Amniotic stem cell (primary cell): Measurements from ENCODE around the gene KCNJ11.

Experiments
- DNase-seq: peaks from one replicate; lab custom pipeline; 2025; lab: John Stamatoyannopoulos, UW

KCNJ11 gene

GRCh38 chr11:17366495-17366894 lies 22.0 kb downstream of the KCNJ11 start:
- DNase-seq, result no peak

- peak; percentile 58 for DNase-seq
These were observed 33.9 kb downstream of the KCNJ11 start for GRCh38 chr11:17354601-17354991.

GRCh38 chr11:17353821-17354600 lies 34.4 kb downstream of the KCNJ11 start:
- DNase-seq, result no peak

GRCh38 chr11:17352950-17353820 lies 35.3 kb downstream of the KCNJ11 start:
- peak; percentile 57 for DNase-seq

- DNase-seq, result peak; percentile 35
These were observed 36.8 kb downstream of the KCNJ11 start, which contains the start of gene NCR3LG1 for GRCh38 chr11:17351510-17352176. Gene NCR3LG1, plus strand, starts transcription at chr11:17351800. Its CDS starts 170 bp downstream, at chr11:17351970.

GRCh38 chr11:17351172-17351509 lies 37.3 kb downstream of the KCNJ11 start:
- no peak for DNase-seq

GRCh38 chr11:17350455-17351171 lies 37.8 kb downstream of the KCNJ11 start:
- DNase-seq, result no peak

GRCh38 chr11:17347676-17348075 lies 40.8 kb downstream of the KCNJ11 start:
- DNase-seq, result no peak

GRCh38 chr11:17343907-17344306 lies 44.6 kb downstream of the KCNJ11 start:
- DNase-seq, result peak; percentile 82

GRCh38 chr11:17343257-17343656 lies 45.2 kb downstream of the KCNJ11 start:
- DNase-seq, result no peak
